GM12878 (cell line): ENCODE data around the gene BEND7. TPM values are rescaled to one million over a fixed set of nuclear protein-coding genes. Genes with fewer than 3 reads are reported as not detected.

Experiments
- ATAC-seq: fragments of 200-7000 bp; cut with Tn5 transposase; 3 replicates; pipeline ENCODE4 v1.9.1; 2020; ENCODE audit warnings: mild to moderate bottlenecking, moderate library complexity
- BruUV-seq: library from RNA; stranded (reverse); fragments of 400-500 nt; replicated peaks from 2 replicates; lab custom pipeline; 2021; lab: Mats Ljungman, UMichigan
- CTCF ChIA-PET: fragments of 300-600 bp; sonication (Branson Sonifier 250); formaldehyde crosslinking; extraction: SDS; loops from one replicate; lab custom pipeline; 2021; ENCODE audit warnings: inconsistent platforms; lab: Yijun Ruan, JAX
- POLR2A ChIA-PET: fragments of 350-600 bp; formaldehyde crosslinking; extraction: SDS; loops from one replicate; lab custom pipeline; 2021; ENCODE audit warnings: inconsistent platforms; lab: Charles Lee
- RAD21 ChIA-PET: fragments of 300-600 bp; sonication (Branson Sonifier 250); formaldehyde crosslinking; loops from one replicate; lab custom pipeline; 2023; ENCODE audit warnings: antibody characterized with exemption; ENCODE audit not compliant: unreplicated experiment; lab: Charles Lee
- SMC1A ChIA-PET: fragments of 300-600 bp; sonication (Branson Sonifier 250); formaldehyde crosslinking; loops from one replicate; lab custom pipeline; 2023; ENCODE audit not compliant: unreplicated experiment, uncharacterized antibody; lab: Charles Lee
- DNase-seq: peaks from one replicate; pipeline ENCODE4 v3.0.0-alpha.2; 2011; ENCODE audit warnings: low read depth, low spot score
- FAIRE-seq: peaks from 3 replicates; lab custom pipeline; 2011; peaks lifted over from hg19 to GRCh38; lab: Jason Lieb, UNC
- H2AFZ ChIP-seq: 2 replicates; pipeline ENCODE4 v1.6.0; 2011; ENCODE audit warnings: low read depth, low read length, control low read depth; ENCODE audit not compliant: control insufficient read depth
- H3K27ac ChIP-seq: 2 replicates; pipeline ENCODE4 v1.5.1; 2011; ENCODE audit warnings: control low read depth; ENCODE audit not compliant: control insufficient read depth, insufficient read depth
- H3K27me3 ChIP-seq, 2 experiments: replicated peaks in 1 of 2; 2 replicates each; pipeline versions ENCODE4 v1.6.0 to v1.6.1; 2011; ENCODE audit warnings: low read length in 1 of 2; ENCODE audit not compliant: control insufficient read depth in 2 of 2, insufficient read depth in 2 of 2
- H3K36me3 ChIP-seq, 2 experiments: 2 replicates each; pipeline ENCODE4 v1.5.1; 2011; ENCODE audit warnings: low read length in 1 of 2; ENCODE audit not compliant: control insufficient read depth in 2 of 2, insufficient read depth in 2 of 2
- H3K4me1 ChIP-seq: 2 replicates; pipeline ENCODE4 v1.6.1; 2011; ENCODE audit warnings: mild to moderate bottlenecking, low read length, moderate library complexity, mixed read lengths; ENCODE audit not compliant: control insufficient read depth, insufficient read depth
- H3K4me2 ChIP-seq: 2 replicates; pipeline ENCODE4 v1.6.0; 2011; ENCODE audit warnings: control low read depth; ENCODE audit not compliant: control insufficient read depth, insufficient read depth
- H3K4me3 ChIP-seq: fragments of 200-600 bp; sonication (generic); 2 replicates; pipeline ENCODE4 v1.5.1; 2016
- H3K79me2 ChIP-seq: 2 replicates; pipeline ENCODE4 v1.6.0; 2011; ENCODE audit warnings: low read length; ENCODE audit not compliant: control insufficient read depth, insufficient read depth
- H3K9ac ChIP-seq: 2 replicates; pipeline ENCODE4 v1.8.0; 2011; ENCODE audit warnings: low read length, control low read depth, mixed read lengths; ENCODE audit not compliant: control insufficient read depth, insufficient read depth
- H3K9me3 ChIP-seq: replicated peaks from 3 replicates; pipeline ENCODE4 v1.5.1; 2011; ENCODE audit warnings: mild to moderate bottlenecking, low read length; ENCODE audit not compliant: control insufficient read depth, insufficient read depth
- H4K20me1 ChIP-seq: 2 replicates; pipeline ENCODE4 v1.6.0; 2011; ENCODE audit not compliant: control insufficient read depth, insufficient read depth
- BACH1 ChIP-seq: fragments of 450-650 bp; IDR thresholded peaks from 2 replicates; pipeline ENCODE4 v1.6.1; 2017; ENCODE audit warnings: mild to moderate bottlenecking, borderline replicate concordance
- BHLHE40 ChIP-seq, 2 experiments: fragments of 450-650 bp in 1 of 2; IDR thresholded peaks; 2 replicates each; pipeline ENCODE4 v1.6.1; 2011 to 2017; ENCODE audit warnings: low read depth in 2 of 2, borderline replicate concordance in 1 of 2, improper control_type of control experiment in 1 of 2, low read length in 1 of 2, mild to moderate bottlenecking in 1 of 2
- CREB1 ChIP-seq: IDR thresholded peaks from 2 replicates; pipeline ENCODE4 v1.6.1; 2012; ENCODE audit warnings: low read depth, mild to moderate bottlenecking, inconsistent platforms
- ETV6 ChIP-seq, 2 experiments: fragments of 450-650 bp in 1 of 2; IDR thresholded peaks in 1 of 2; conservative IDR thresholded peaks in 1 of 2; 2 replicates each; pipeline ENCODE4 v1.6.1; 2014; ENCODE audit warnings: antibody characterized with exemption in 1 of 2, borderline replicate concordance in 1 of 2, low read depth in 1 of 2, mild to moderate bottlenecking in 1 of 2, moderate library complexity in 1 of 2
- HDAC6 ChIP-seq: fragments of 200-600 bp; sonication (generic); IDR thresholded peaks from one replicate; pipeline ENCODE4 v1.8.0; 2017; ENCODE audit warnings: antibody characterized with exemption; ENCODE audit not compliant: unreplicated experiment
- KLF5 ChIP-seq: fragments of 450-650 bp; IDR thresholded peaks from 2 replicates; pipeline ENCODE4 v1.6.1; 2014; ENCODE audit warnings: mild to moderate bottlenecking; ENCODE audit not compliant: partially characterized antibody
- MEF2B ChIP-seq: fragments of 450-650 bp; IDR thresholded peaks from 2 replicates; pipeline ENCODE4 v1.6.1; 2018; ENCODE audit warnings: mild to moderate bottlenecking, moderate library complexity; ENCODE audit not compliant: partially characterized antibody, poor library complexity, severe bottlenecking
- MXI1 ChIP-seq: fragments of 150-350 bp; IDR thresholded peaks from 2 replicates; pipeline ENCODE4 v1.6.1; 2011; ENCODE audit warnings: low read depth, mild to moderate bottlenecking, inconsistent platforms, low read length, improper control_type of control experiment
- POLR2A ChIP-seq: IDR thresholded peaks from 2 replicates; pipeline ENCODE4 v1.6.1; 2011; ENCODE audit warnings: low read depth, mild to moderate bottlenecking, low read length
- SRF ChIP-seq, 2 experiments: IDR thresholded peaks; 2 replicates each; pipeline ENCODE4 v1.6.1; 2011; ENCODE audit warnings: low read depth in 2 of 2, low read length in 2 of 2, mild to moderate bottlenecking in 1 of 2, moderate library complexity in 1 of 2
- WGBS: methylation state at CpG from one replicate; pipeline ENCODE4 v1.1.6; 2016; ENCODE audit warnings: low lambda C conversion rate; ENCODE audit not compliant: insufficient replicate concordance, insufficient coverage; ENCODE audit errors: missing lambda C conversion rate; 5-methylcytosine and 5-hydroxymethylcytosine counted together
- in situ Hi-C: fragments of 300-500 bp; cut with MboI; formaldehyde crosslinking; loops from 9 replicates; pipeline ENCODE4 v1.14.3; 2018; ENCODE audit warnings: mixed read lengths
- intact Hi-C: fragments of 100-400 bp; cut with micrococcal nuclease; formaldehyde crosslinking; loops from one replicate; pipeline ENCODE4 v1.14.2; 2022; ENCODE audit not compliant: unreplicated experiment
- polyA plus RNA-seq, 11 experiments: library from polyadenylated mRNA; depleted of rRNA in 4 of 11; unstranded in 6 of 11; stranded (reverse) in 5 of 11; fragments of >200 nt; fragmentation: Nextera tagmentation in 4 of 11; fragmentation: Illumina TruSeq in 1 of 11; extraction: Ambion mirVana in 4 of 11; extraction: Trizol in 1 of 11; gene quantifications; 1 replicate in 1 of 11; 2 replicates in 10 of 11; pipeline versions ENCODE4 v1.2.1 to v1.2.3, GENCODE V29; 2011 to 2016; ENCODE audit warnings: inconsistent platforms in 2 of 11, missing spikeins in 2 of 11, low read depth in 1 of 11
- total RNA-seq, 4 experiments: library from RNA; depleted of rRNA in 3 of 4; stranded (reverse); fragments of >200 nt in 3 of 4; fragmentation: Illumina TruSeq in 1 of 4; extraction: Trizol in 1 of 4; gene quantifications; 2 replicates each; pipeline versions ENCODE4 v1.2.1 to v1.2.3, GENCODE V29; 2013 to 2021
- TF ChIP-seq, protein P1 (sequence below): IDR thresholded peaks from 2 replicates; pipeline ENCODE4 v1.6.1; 2011; ENCODE audit warnings: low read depth, low read length, improper control_type of control experiment, borderline replicate concordance
- TF ChIP-seq, protein P2 (sequence below): IDR thresholded peaks from 2 replicates; pipeline ENCODE4 v1.6.1; 2012; ENCODE audit warnings: low read depth, low read length, improper control_type of control experiment
- TF ChIP-seq, protein P3 (sequence below): fragments of 150-350 bp; IDR thresholded peaks from 2 replicates; pipeline ENCODE4 v1.6.1; 2014; ENCODE audit warnings: mild to moderate bottlenecking, low read depth, low read length
- TF ChIP-seq, protein P4 (sequence below): IDR thresholded peaks from 2 replicates; pipeline ENCODE4 v1.6.1; 2011; ENCODE audit warnings: borderline replicate concordance, low read depth, mild to moderate bottlenecking, moderate library complexity, mixed read lengths, low read length; ENCODE audit not compliant: insufficient read depth; ENCODE audit errors: extremely low read length

The BEND7 gene
- total and polyA plus RNA-seq, 10 of the 15 experiments (the other 5 are each of a cell fraction or from before 2014, with no cell fraction given), result not detected

DNA sequence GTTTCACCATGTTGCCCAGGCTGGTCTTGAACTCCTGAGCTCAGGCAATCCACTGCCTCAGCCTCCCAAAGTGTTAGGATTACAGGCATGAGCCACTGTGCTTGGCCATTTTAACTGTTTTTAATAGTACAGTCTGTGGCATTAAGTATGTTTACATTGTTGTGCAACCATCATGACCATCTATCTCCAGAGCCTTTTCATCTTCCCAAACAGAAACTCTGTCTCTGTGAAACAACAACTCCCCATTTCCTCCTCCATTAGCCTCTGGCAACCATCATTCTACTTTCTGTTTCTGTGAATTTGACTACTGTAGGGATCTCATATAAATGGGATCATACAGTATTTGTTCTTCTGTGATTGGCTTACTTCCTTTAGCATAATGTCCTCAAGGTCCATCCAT lies 132.4 kb downstream of the BEND7 start:
- Histone ChIP-seq H3K27ac (no peak overlapping the region), H3K4me2 (no peak overlapping the region), H3K79me2 (no peaks in the 10 kb centered on the region), H3K4me1 (no peaks in the 10 kb centered on the region), H4K20me1 (no peaks in the 10 kb centered on the region), H3K9ac (no peak overlapping the region), H3K4me3 (no peak overlapping the region), H3K27me3 (no peaks in the 10 kb centered on the region), H3K9me3 (no peaks in the 10 kb centered on the region)
- CTCF ChIA-PET, result no interaction called here
- RAD21 ChIA-PET, result no interaction called here
- BruUV-seq, result no TSS peak
- intact Hi-C loops, result no loop called here
- ATAC-seq, result no peak
- POLR2A ChIA-PET, result no interaction called here
- TF ChIP-seq BHLHE40 (IDR thresholded peaks at IDR 0.05; ENCODE audit: borderline replicate concordance in 1 of 2, low read depth in 2 of 2, low read length in 1 of 2), result no peak
- TF ChIP-seq CREB1, result no peak
- no peak for TF ChIP-seq MXI1
- no peak for TF ChIP-seq SRF (IDR thresholded peaks at IDR 0.05; ENCODE audit: low read depth in 2 of 2, low read length in 2 of 2)
- TF ChIP-seq, protein P1, sequence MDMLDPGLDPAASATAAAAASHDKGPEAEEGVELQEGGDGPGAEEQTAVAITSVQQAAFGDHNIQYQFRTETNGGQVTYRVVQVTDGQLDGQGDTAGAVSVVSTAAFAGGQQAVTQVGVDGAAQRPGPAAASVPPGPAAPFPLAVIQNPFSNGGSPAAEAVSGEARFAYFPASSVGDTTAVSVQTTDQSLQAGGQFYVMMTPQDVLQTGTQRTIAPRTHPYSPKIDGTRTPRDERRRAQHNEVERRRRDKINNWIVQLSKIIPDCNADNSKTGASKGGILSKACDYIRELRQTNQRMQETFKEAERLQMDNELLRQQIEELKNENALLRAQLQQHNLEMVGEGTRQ, result no peak
- TF ChIP-seq POLR2A, result no peak
- TF ChIP-seq, all 136 proteins: peak for 0
- in situ Hi-C loops, result no loop called here
- Histone ChIP-seq H2AFZ (no peak overlapping the region), H3K36me3 (no peaks in the 10 kb centered on the region)
- DNase-seq, result no peak
- FAIRE-seq, result no peak
- SMC1A ChIA-PET, result interaction anchor here (0.6 kb wide), 1 partner anchor 1466 kb away, joined by 3 read pairs; no protein-coding TSS in a partner anchor

DNA sequence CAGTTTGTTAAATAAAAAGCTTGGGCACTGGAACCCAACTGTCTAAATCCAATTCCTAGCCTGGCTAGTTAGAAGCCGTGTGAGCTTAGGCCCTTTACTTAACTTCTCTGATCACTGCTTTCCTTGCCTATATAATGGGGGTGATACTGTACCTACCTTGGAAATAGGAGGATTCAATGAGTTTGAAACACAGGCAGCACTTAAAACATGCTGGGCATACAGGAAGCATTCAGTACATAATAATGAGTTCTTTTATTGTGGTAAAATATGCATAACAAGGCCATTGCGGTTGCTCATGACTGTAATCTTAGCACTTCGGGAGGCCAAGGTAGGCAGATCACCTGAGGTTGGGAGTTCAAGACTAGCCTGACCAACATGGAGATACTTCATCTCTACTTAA lies 133.3 kb downstream of the BEND7 start:
- BruUV-seq, result no TSS peak
- ChIA-PET SMC1A (interaction anchor here (1.9 kb wide), 1 partner anchor 23 kb away, joined by 5 read pairs; no protein-coding TSS in a partner anchor), RAD21 (no interaction called here)
- TF ChIP-seq, protein P2, sequence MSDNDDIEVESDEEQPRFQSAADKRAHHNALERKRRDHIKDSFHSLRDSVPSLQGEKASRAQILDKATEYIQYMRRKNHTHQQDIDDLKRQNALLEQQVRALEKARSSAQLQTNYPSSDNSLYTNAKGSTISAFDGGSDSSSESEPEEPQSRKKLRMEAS, result no peak
- TF ChIP-seq HDAC6, result no peak
- TF ChIP-seq BACH1, result no peak
- TF ChIP-seq, protein P3, sequence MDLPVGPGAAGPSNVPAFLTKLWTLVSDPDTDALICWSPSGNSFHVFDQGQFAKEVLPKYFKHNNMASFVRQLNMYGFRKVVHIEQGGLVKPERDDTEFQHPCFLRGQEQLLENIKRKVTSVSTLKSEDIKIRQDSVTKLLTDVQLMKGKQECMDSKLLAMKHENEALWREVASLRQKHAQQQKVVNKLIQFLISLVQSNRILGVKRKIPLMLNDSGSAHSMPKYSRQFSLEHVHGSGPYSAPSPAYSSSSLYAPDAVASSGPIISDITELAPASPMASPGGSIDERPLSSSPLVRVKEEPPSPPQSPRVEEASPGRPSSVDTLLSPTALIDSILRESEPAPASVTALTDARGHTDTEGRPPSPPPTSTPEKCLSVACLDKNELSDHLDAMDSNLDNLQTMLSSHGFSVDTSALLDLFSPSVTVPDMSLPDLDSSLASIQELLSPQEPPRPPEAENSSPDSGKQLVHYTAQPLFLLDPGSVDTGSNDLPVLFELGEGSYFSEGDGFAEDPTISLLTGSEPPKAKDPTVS, result no peak
- TF ChIP-seq MEF2B, result no peak
- TF ChIP-seq ETV6 (conservative IDR thresholded peaks at IDR 0.05 in 1 of 2, IDR thresholded peaks at IDR 0.05 in 1 of 2; ENCODE audit: borderline replicate concordance in 1 of 2, low read depth in 1 of 2), result no peak
- TF ChIP-seq KLF5, result no peak
- TF ChIP-seq, protein P4, sequence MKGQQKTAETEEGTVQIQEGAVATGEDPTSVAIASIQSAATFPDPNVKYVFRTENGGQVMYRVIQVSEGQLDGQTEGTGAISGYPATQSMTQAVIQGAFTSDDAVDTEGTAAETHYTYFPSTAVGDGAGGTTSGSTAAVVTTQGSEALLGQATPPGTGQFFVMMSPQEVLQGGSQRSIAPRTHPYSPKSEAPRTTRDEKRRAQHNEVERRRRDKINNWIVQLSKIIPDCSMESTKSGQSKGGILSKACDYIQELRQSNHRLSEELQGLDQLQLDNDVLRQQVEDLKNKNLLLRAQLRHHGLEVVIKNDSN, result no peak

More for the DNA sequence above, 133.3 kb downstream of the BEND7 start:
- in situ Hi-C loops (no loop called here), intact Hi-C loops (no loop called here)
- DNase-seq (no peak), FAIRE-seq (no peak), ATAC-seq (no peak)
- ChIA-PET CTCF (interaction anchor here (1.2 kb wide), 1 partner anchor 23 kb away, joined by 3 read pairs; no protein-coding TSS in a partner anchor), POLR2A (interaction anchor here (0.6 kb wide), 1 partner anchor 94 kb away, joined by 6 read pairs; no protein-coding TSS in a partner anchor)
- 44% methylated on average over 3 of the region's 3 CpGs for WGBS
- no peaks in the 10 kb centered on the region for H3K9me3 ChIP-seq
- H4K20me1 ChIP-seq, result no peaks in the 10 kb centered on the region
- H3K36me3 ChIP-seq, result no peaks in the 10 kb centered on the region
- no peak overlapping the region for H3K4me3 ChIP-seq
- H3K27ac ChIP-seq, result no peak overlapping the region
- H3K4me2 ChIP-seq, result no peak overlapping the region
- H3K79me2 ChIP-seq, result no peaks in the 10 kb centered on the region
- H2AFZ ChIP-seq, result no peak overlapping the region
- H3K27me3 ChIP-seq, result no peaks in the 10 kb centered on the region
- H3K9ac ChIP-seq, result no peak overlapping the region
- no peaks in the 10 kb centered on the region for H3K4me1 ChIP-seq
